Liver (tissue), 3 donors: ENCODE data around the gene TMPRSS3.

Experiments used
- CTCF ChIP-seq: fragments of 150-350 bp; IDR thresholded peaks from 2 replicates; pipeline ENCODE4 v1.5.1; 2017; ENCODE audit warnings: improper control_type of control experiment, low read depth, low read length; ENCODE audit not compliant: missing input control
- EGR1 ChIP-seq, 2 donors: IDR thresholded peaks; 2 replicates each; pipeline ENCODE4 v1.6.1; 2016 to 2018; ENCODE audit warnings: antibody characterized with exemption in 2 of 2, low read depth in 2 of 2
- FOXA1 ChIP-seq: IDR thresholded peaks from 2 replicates; pipeline ENCODE4 v1.6.1; 2016; ENCODE audit warnings: antibody characterized with exemption
- GABPA ChIP-seq, 2 donors: IDR thresholded peaks in 1 of 2; conservative IDR thresholded peaks in 1 of 2; 2 replicates each; pipeline ENCODE4 v1.6.1; 2016; ENCODE audit warnings: antibody characterized with exemption in 2 of 2, mild to moderate bottlenecking in 1 of 2, moderate library complexity in 1 of 2
- HNF4A ChIP-seq, 2 donors: conservative IDR thresholded peaks; 2 replicates each; pipeline ENCODE4 v1.6.1; 2016; ENCODE audit warnings: antibody characterized with exemption in 2 of 2, mild to moderate bottlenecking in 2 of 2
- HNF4G ChIP-seq: IDR thresholded peaks from 2 replicates; pipeline ENCODE4 v1.6.1; 2016; ENCODE audit warnings: antibody characterized with exemption
- NR2F2 ChIP-seq: IDR thresholded peaks from 2 replicates; pipeline ENCODE4 v1.6.1; 2016; ENCODE audit warnings: antibody characterized with exemption
- RAD21 ChIP-seq, 2 donors: IDR thresholded peaks; 2 replicates each; pipeline ENCODE4 v1.6.1; 2016; ENCODE audit warnings: antibody characterized with exemption in 2 of 2, mild to moderate bottlenecking in 2 of 2
- SP1 ChIP-seq: IDR thresholded peaks from 2 replicates; pipeline ENCODE4 v1.6.1; 2018; ENCODE audit warnings: antibody characterized with exemption, mild to moderate bottlenecking
- TAF1 ChIP-seq: conservative IDR thresholded peaks from 2 replicates; pipeline ENCODE4 v1.6.1; 2016; ENCODE audit warnings: antibody characterized with exemption, mild to moderate bottlenecking
- YY1 ChIP-seq: IDR thresholded peaks from 2 replicates; pipeline ENCODE4 v1.6.1; 2016; ENCODE audit warnings: antibody characterized with exemption, mild to moderate bottlenecking
- ZBTB33 ChIP-seq: IDR thresholded peaks from 2 replicates; pipeline ENCODE4 v1.6.1; 2016; ENCODE audit warnings: antibody characterized with exemption
- TF ChIP-seq, protein P1 (sequence below): IDR thresholded peaks from 2 replicates; pipeline ENCODE4 v1.6.1; 2016; ENCODE audit warnings: antibody characterized with exemption, mild to moderate bottlenecking
- TF ChIP-seq, protein P2 (sequence below): IDR thresholded peaks from 2 replicates; pipeline ENCODE4 v1.6.1; 2016; ENCODE audit warnings: antibody characterized with exemption
- donor health status: healthy.
- donor health status: healthy.

DNA sequence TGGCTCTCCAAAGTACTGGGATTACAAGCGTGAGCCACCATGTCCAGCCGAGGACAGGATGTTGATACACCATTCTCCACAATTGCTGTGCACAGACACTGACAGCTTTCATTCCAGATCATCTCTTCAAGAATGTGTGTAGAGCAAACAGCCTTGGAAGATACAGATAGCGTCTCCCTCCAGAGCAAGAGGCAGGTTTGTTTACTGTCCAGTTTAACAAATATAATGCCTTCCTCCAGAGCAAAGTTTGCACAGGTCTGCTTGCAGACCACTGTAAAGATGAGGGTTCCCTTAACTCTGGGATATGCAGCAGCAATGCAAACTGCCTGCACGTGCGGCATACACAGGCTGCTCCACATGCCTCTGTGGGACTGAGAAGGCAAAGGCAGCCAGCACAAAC is 4.6 kb downstream of the TMPRSS3 start:
- TF ChIP-seq EGR1 (IDR thresholded peaks at IDR 0.05; ENCODE audit: low read depth in 2 of 2) (no peak), CTCF (no peak), YY1 (no peak), SP1 (no peak), NR2F2 (no peak), HNF4G (no peak), TAF1 (no peak), ZBTB33 (no peak), RAD21 (IDR thresholded peaks at IDR 0.05) (no peak), HNF4A (conservative IDR thresholded peaks at IDR 0.05) (no peak), FOXA1 (no peak), GABPA (IDR thresholded peaks at IDR 0.05 in 1 of 2, conservative IDR thresholded peaks at IDR 0.05 in 1 of 2) (no peak)
- TF ChIP-seq, protein P1, sequence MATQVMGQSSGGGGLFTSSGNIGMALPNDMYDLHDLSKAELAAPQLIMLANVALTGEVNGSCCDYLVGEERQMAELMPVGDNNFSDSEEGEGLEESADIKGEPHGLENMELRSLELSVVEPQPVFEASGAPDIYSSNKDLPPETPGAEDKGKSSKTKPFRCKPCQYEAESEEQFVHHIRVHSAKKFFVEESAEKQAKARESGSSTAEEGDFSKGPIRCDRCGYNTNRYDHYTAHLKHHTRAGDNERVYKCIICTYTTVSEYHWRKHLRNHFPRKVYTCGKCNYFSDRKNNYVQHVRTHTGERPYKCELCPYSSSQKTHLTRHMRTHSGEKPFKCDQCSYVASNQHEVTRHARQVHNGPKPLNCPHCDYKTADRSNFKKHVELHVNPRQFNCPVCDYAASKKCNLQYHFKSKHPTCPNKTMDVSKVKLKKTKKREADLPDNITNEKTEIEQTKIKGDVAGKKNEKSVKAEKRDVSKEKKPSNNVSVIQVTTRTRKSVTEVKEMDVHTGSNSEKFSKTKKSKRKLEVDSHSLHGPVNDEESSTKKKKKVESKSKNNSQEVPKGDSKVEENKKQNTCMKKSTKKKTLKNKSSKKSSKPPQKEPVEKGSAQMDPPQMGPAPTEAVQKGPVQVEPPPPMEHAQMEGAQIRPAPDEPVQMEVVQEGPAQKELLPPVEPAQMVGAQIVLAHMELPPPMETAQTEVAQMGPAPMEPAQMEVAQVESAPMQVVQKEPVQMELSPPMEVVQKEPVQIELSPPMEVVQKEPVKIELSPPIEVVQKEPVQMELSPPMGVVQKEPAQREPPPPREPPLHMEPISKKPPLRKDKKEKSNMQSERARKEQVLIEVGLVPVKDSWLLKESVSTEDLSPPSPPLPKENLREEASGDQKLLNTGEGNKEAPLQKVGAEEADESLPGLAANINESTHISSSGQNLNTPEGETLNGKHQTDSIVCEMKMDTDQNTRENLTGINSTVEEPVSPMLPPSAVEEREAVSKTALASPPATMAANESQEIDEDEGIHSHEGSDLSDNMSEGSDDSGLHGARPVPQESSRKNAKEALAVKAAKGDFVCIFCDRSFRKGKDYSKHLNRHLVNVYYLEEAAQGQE = no peak
- TF ChIP-seq, protein P2, sequence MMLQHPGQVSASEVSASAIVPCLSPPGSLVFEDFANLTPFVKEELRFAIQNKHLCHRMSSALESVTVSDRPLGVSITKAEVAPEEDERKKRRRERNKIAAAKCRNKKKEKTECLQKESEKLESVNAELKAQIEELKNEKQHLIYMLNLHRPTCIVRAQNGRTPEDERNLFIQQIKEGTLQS = no peak
